ENCODE results near the gene CLEC4G. TPM values are rescaled to one million over a fixed set of nuclear protein-coding genes. Genes with fewer than 3 reads are reported as not detected.
A peak's percentile ranks its signal among the peaks of the same experiment; 100 is the strongest.

Gene CLEC4G
- total RNA-seq, 2 experiments from 2014 or later: not detected

GRCh38 chr19:7730286-7731217 lies 1.4 kb downstream of the CLEC4G start:
- Mint-ChIP-seq H3K27me3 (peaks cover 52% of the 10 kb centered on the region), H3K27ac (no peak overlapping the region), H3K4me1 (no peaks in the 10 kb centered on the region), H3K9me3 (no peaks in the 10 kb centered on the region), H3K4me3 (no peak overlapping the region), H3K36me3 (ENCODE audit: low read depth) (no peaks in the 10 kb centered on the region)
- no peak for DNase-seq
- ChIA-PET POLR2A (no interaction called here), CTCF (no interaction called here)

- POLR2A ChIA-PET: no interaction called here
These were observed 2.1 kb downstream of the CLEC4G start for GRCh38 chr19:7729831-7730285.

GRCh38 chr19:7729211-7729610 lies 2.7 kb downstream of the CLEC4G start:
- Mint-ChIP-seq H3K4me1 (no peaks in the 10 kb centered on the region), H3K27me3 (peaks cover 46% of the 10 kb centered on the region), H3K27ac (no peak overlapping the region), H3K9me3 (no peaks in the 10 kb centered on the region), H3K36me3 (ENCODE audit: low read depth) (no peaks in the 10 kb centered on the region), H3K4me3 (no peak overlapping the region)
- DNase-seq: no peak
- ChIA-PET CTCF (interaction anchor here (0.6 kb wide), 1 partner anchor 26 kb away, joined by 3 read pairs; no protein-coding TSS in a partner anchor), POLR2A (no interaction called here)

More at GRCh38 chr19:7729831-7730285, 2.1 kb downstream of the CLEC4G start:
- CTCF ChIA-PET: no interaction called here
- Mint-ChIP-seq H3K4me1 (no peaks in the 10 kb centered on the region), H3K4me3 (no peak overlapping the region), H3K27me3 (peaks cover 50% of the 10 kb centered on the region), H3K36me3 (ENCODE audit: low read depth) (no peaks in the 10 kb centered on the region), H3K9me3 (no peaks in the 10 kb centered on the region), H3K27ac (no peak overlapping the region)
- no peak for DNase-seq

GRCh38 chr19:7725791-7726190 lies 6.1 kb downstream of the CLEC4G start:
- POLR2A ChIA-PET: no interaction called here
- Mint-ChIP-seq H3K4me3 (no peak overlapping the region), H3K4me1 (no peaks in the 10 kb centered on the region), H3K27ac (no peak overlapping the region), H3K9me3 (no peaks in the 10 kb centered on the region), H3K36me3 (ENCODE audit: low read depth) (no peaks in the 10 kb centered on the region), H3K27me3 (peaks cover 32% of the 10 kb centered on the region)
- CTCF ChIA-PET: interaction anchor here (0.8 kb wide), 1 partner anchor 43 kb away, joined by 3 read pairs; no protein-coding TSS in a partner anchor
- no peak for DNase-seq

- Mint-ChIP-seq H3K27me3 (peaks cover 3% of the 10 kb centered on the region), H3K9me3 (peaks cover 2% of the 10 kb centered on the region), H3K27ac (no peak overlapping the region), H3K4me3 (no peak overlapping the region), H3K36me3 (ENCODE audit: low read depth) (no peaks in the 10 kb centered on the region), H3K4me1 (no peaks in the 10 kb centered on the region)
- DNase-seq: no peak
- POLR2A ChIA-PET: no interaction called here
- CTCF ChIA-PET: interaction anchor here (0.6 kb wide), 2 partner anchors 539 to 822 kb away, joined by 3 to 4 read pairs; no protein-coding TSS in a partner anchor
These were observed 9.7 kb downstream of the CLEC4G start for GRCh38 chr19:7722231-7722651.

GRCh38 chr19:7720351-7720750 lies 11.6 kb downstream of the CLEC4G start:
- CTCF ChIA-PET: no interaction called here

GRCh38 chr19:7718668-7719067 lies 13.2 kb downstream of the CLEC4G start:
- Mint-ChIP-seq H3K36me3 (ENCODE audit: low read depth) (no peaks in the 10 kb centered on the region), H3K27me3 (no peaks in the 10 kb centered on the region), H3K4me1 (no peaks in the 10 kb centered on the region), H3K27ac (no peak overlapping the region), H3K9me3 (peaks cover 10% of the 10 kb centered on the region), H3K4me3 (no peak overlapping the region)
- CTCF ChIA-PET: no interaction called here
- POLR2A ChIA-PET: no interaction called here
- no peak for DNase-seq

More at GRCh38 chr19:7720351-7720750, 11.6 kb downstream of the CLEC4G start:
- H3K27me3 Mint-ChIP-seq: no peaks in the 10 kb centered on the region
- peaks cover 10% of the 10 kb centered on the region for H3K9me3 Mint-ChIP-seq
- no peaks in the 10 kb centered on the region for H3K4me1 Mint-ChIP-seq
- POLR2A ChIA-PET: no interaction called here
- H3K36me3 Mint-ChIP-seq (ENCODE audit: low read depth): no peaks in the 10 kb centered on the region
- H3K27ac Mint-ChIP-seq: no peak overlapping the region
- no peak overlapping the region for H3K4me3 Mint-ChIP-seq
- DNase-seq: no peak

- POLR2A ChIA-PET: no interaction called here
These were observed 15.1 kb downstream of the CLEC4G start for GRCh38 chr19:7716762-7717161.

GRCh38 chr19:7715671-7716070 lies 16.2 kb downstream of the CLEC4G start:
- H3K4me3 Mint-ChIP-seq: no peak overlapping the region
- H3K36me3 Mint-ChIP-seq (ENCODE audit: low read depth): no peaks in the 10 kb centered on the region
- peaks cover under 1% of the 10 kb centered on the region for H3K4me1 Mint-ChIP-seq
- H3K9me3 Mint-ChIP-seq: peaks cover 10% of the 10 kb centered on the region
- CTCF ChIA-PET: no interaction called here
- no peaks in the 10 kb centered on the region for H3K27me3 Mint-ChIP-seq
- no peak for DNase-seq
- H3K27ac Mint-ChIP-seq: no peak overlapping the region
- POLR2A ChIA-PET: no interaction called here

More at GRCh38 chr19:7716762-7717161, 15.1 kb downstream of the CLEC4G start:
- H3K4me3 Mint-ChIP-seq: no peak overlapping the region
- CTCF ChIA-PET: no interaction called here
- peaks cover 10% of the 10 kb centered on the region for H3K9me3 Mint-ChIP-seq
- no peak for DNase-seq
- H3K4me1 Mint-ChIP-seq: no peaks in the 10 kb centered on the region
- no peaks in the 10 kb centered on the region for H3K36me3 Mint-ChIP-seq (ENCODE audit: low read depth)
- H3K27ac Mint-ChIP-seq: no peak overlapping the region
- H3K27me3 Mint-ChIP-seq: no peaks in the 10 kb centered on the region

- no peaks in the 10 kb centered on the region for H3K36me3 Mint-ChIP-seq (ENCODE audit: low read depth)
- H3K27me3 Mint-ChIP-seq: no peaks in the 10 kb centered on the region
- ChIA-PET POLR2A (no interaction called here), CTCF (interaction anchor here (0.7 kb wide), 1 partner anchor 1816 kb away, joined by 5 read pairs; no protein-coding TSS in a partner anchor)
- DNase-seq: no peak
- H3K4me1 Mint-ChIP-seq: peaks cover 21% of the 10 kb centered on the region
- no peak overlapping the region for H3K4me3 Mint-ChIP-seq
- H3K9me3 Mint-ChIP-seq: no peaks in the 10 kb centered on the region
- H3K27ac Mint-ChIP-seq: peak overlapping the region; percentile 58
These were observed 21.3 kb downstream of the CLEC4G start for GRCh38 chr19:7710616-7711015.

- POLR2A ChIA-PET: no interaction called here
- CTCF ChIA-PET: no interaction called here
These were observed 21.9 kb downstream of the CLEC4G start for GRCh38 chr19:7709932-7710460.

GRCh38 chr19:7706955-7707456 lies 24.9 kb downstream of the CLEC4G start:
- CTCF ChIA-PET: no interaction called here
- H3K4me3 Mint-ChIP-seq: no peak overlapping the region
- no peak for DNase-seq
- no peaks in the 10 kb centered on the region for H3K36me3 Mint-ChIP-seq (ENCODE audit: low read depth)
- H3K9me3 Mint-ChIP-seq: no peaks in the 10 kb centered on the region
- H3K4me1 Mint-ChIP-seq: peaks cover 34% of the 10 kb centered on the region
- H3K27me3 Mint-ChIP-seq: peaks cover 7% of the 10 kb centered on the region
- peak overlapping the region; percentile 92 for H3K27ac Mint-ChIP-seq
- POLR2A ChIA-PET: no interaction called here

More at GRCh38 chr19:7709932-7710460, 21.9 kb downstream of the CLEC4G start:
- Mint-ChIP-seq H3K9me3 (no peaks in the 10 kb centered on the region), H3K4me1 (peaks cover 27% of the 10 kb centered on the region), H3K36me3 (ENCODE audit: low read depth) (no peaks in the 10 kb centered on the region), H3K4me3 (no peak overlapping the region), H3K27me3 (no peaks in the 10 kb centered on the region), H3K27ac (peak overlapping the region; percentile 36)
- no peak for DNase-seq

Data from activated CD4-positive, alpha-beta T cell treated with anti-CD3 and anti-CD28 coated beads, Interleukin-2, amount 10 ng/mL, durations not matched to agents 7 days and 5 days (primary cell).